PFSK-1 (cell line): ENCODE measurements around the gene PCBP1. TPM values are rescaled to one million over a fixed set of nuclear protein-coding genes. Genes with fewer than 3 reads are reported as not detected.
A peak's percentile ranks its signal among the peaks of the same experiment; 100 is the strongest.

Experiments used
- FOXP2 ChIP-seq: optimal IDR thresholded peaks from 2 replicates; pipeline ENCODE3; 2011; ENCODE audit warnings: borderline replicate concordance, control low read depth, inconsistent platforms; ENCODE audit not compliant: insufficient read depth; ENCODE audit errors: extremely low read length, extremely low read depth
- POLR2AphosphoS5 ChIP-seq: IDR thresholded peaks from 2 replicates; pipeline ENCODE4 v1.6.1; 2012; ENCODE audit warnings: low read depth, mild to moderate bottlenecking, control low read depth, low read length, moderate library complexity
- REST ChIP-seq, 2 experiments: IDR thresholded peaks; 2 replicates each; pipeline versions ENCODE4 v1.6.1 to v1.8.0; 2011 to 2012; ENCODE audit warnings: low read depth in 2 of 2, low read length in 2 of 2, control low read depth in 1 of 2, inconsistent platforms in 1 of 2, mild to moderate bottlenecking in 1 of 2, moderate library complexity in 1 of 2; ENCODE audit not compliant: insufficient read depth in 1 of 2
- SIN3A ChIP-seq: IDR thresholded peaks from 2 replicates; pipeline ENCODE4 v1.6.1; 2012; ENCODE audit warnings: mild to moderate bottlenecking, low read length, moderate library complexity, borderline replicate concordance; ENCODE audit not compliant: insufficient read depth
- TAF1 ChIP-seq: IDR thresholded peaks from 2 replicates; pipeline ENCODE4 v1.6.1; 2012; ENCODE audit warnings: low read length, control low read depth, borderline replicate concordance; ENCODE audit not compliant: insufficient read depth
- polyA plus RNA-seq: library from polyadenylated mRNA; unstranded; fragments of >200 nt; gene quantifications from one replicate; pipeline ENCODE4 v1.2.1, GENCODE V29; 2012; ENCODE audit warnings: low read depth, missing spikeins; ENCODE audit not compliant: insufficient read length

PCBP1 gene
- polyA plus RNA-seq = 438 TPM

GRCh38 chr2:70086838-70087701 is at the start of gene PCBP1:
Gene PCBP1, plus strand, starts transcription at chr2:70087477. Its CDS starts 267 bp downstream, at chr2:70087744.
- TF ChIP-seq FOXP2 = peak; percentile 36
- peak; percentile 67 for TF ChIP-seq TAF1
- TF ChIP-seq REST (IDR thresholded peaks at IDR 0.05; ENCODE audit: insufficient read depth in 1 of 2, low read depth in 2 of 2, low read length in 2 of 2) = no peak; a peak in 2 of 4 replicates
- peak; percentile 83 for TF ChIP-seq POLR2AphosphoS5
- peak; percentile 14; the same call in 1 of the 2 replicates for TF ChIP-seq SIN3A

GRCh38 chr2:70039366-70039765 is 47.9 kb upstream of the PCBP1 start:
- no peak for TF ChIP-seq TAF1
- no peak for TF ChIP-seq FOXP2
- no peak for TF ChIP-seq REST (IDR thresholded peaks at IDR 0.05; ENCODE audit: insufficient read depth in 1 of 2, low read depth in 2 of 2, low read length in 2 of 2)
- no peak for TF ChIP-seq SIN3A
- TF ChIP-seq POLR2AphosphoS5 = no peak

GRCh38 chr2:70041663-70042062 is 45.6 kb upstream of the PCBP1 start:
- TF ChIP-seq SIN3A (no peak), REST (IDR thresholded peaks at IDR 0.05; ENCODE audit: insufficient read depth in 1 of 2, low read depth in 2 of 2, low read length in 2 of 2) (no peak), POLR2AphosphoS5 (no peak), TAF1 (no peak), FOXP2 (no peak)

- TF ChIP-seq POLR2AphosphoS5 (no peak), FOXP2 (no peak), SIN3A (no peak), TAF1 (no peak), REST (IDR thresholded peaks at IDR 0.05; ENCODE audit: insufficient read depth in 1 of 2, low read depth in 2 of 2, low read length in 2 of 2) (no peak)
These were observed 45.0 kb upstream of the PCBP1 start for GRCh38 chr2:70042246-70042645.
